ENCODE measurements around the gene SARNP. TPM values are rescaled to one million over a fixed set of nuclear protein-coding genes. Genes with fewer than 3 reads are reported as not detected.

The SARNP gene
- total RNA-seq, 1 donor from 2014 or later, result 68.7 TPM

- no peak overlapping the region for H3K4me3 ChIP-seq (ENCODE audit: low read depth, low read length)
- peaks cover 20% of the 10 kb centered on the region for H3K27me3 ChIP-seq (ENCODE audit: control insufficient read depth, insufficient read depth, low read length)
- DNase-seq (ENCODE audit: low read depth) (no peak), FAIRE-seq (no peak)
- no peaks in the 10 kb centered on the region for H3K36me3 ChIP-seq (ENCODE audit: control insufficient read depth, insufficient read depth, low read length)
- TF ChIP-seq CTCF (IDR thresholded peaks at IDR 0.05; ENCODE audit: insufficient read depth, low read length, severe bottlenecking), result no peak
Measured at GRCh38 chr12:55711786-55712553, 105.6 kb downstream of the SARNP start.

DNA sequence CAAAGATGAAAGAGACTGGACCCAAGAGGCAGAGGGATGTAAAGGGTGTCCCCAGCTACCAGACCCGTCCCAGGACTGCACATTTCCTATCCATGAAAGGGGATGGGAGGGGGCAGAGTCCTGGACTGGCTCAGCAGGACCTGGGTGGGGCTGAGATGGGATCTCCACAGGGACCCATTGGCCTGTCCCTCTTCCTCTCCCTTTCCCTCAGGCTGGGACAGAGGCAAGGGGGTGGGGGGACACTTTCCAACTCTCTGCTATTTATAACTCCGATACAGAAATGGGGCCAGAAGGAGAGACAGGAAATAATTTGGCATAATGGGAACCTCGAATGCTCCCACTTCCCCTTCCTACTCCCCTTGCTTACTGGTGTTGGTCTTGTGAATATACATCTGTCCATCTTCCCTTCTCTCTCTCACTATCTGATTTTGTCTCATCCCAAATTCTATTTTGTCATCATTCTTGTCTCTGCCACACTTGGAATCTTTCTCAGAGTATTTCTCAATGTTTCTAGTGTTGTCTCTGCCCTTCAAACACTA is 108.8 kb downstream of the SARNP start:
- no peak for FAIRE-seq
- TF ChIP-seq CTCF (IDR thresholded peaks at IDR 0.05; ENCODE audit: insufficient read depth, low read length, severe bottlenecking), result no peak
- Histone ChIP-seq H3K36me3 (ENCODE audit: control insufficient read depth, insufficient read depth, low read length) (no peaks in the 10 kb centered on the region), H3K27me3 (ENCODE audit: control insufficient read depth, insufficient read depth, low read length) (peaks cover 29% of the 10 kb centered on the region), H3K4me3 (ENCODE audit: low read depth, low read length) (no peak overlapping the region)
- no peak for DNase-seq (ENCODE audit: low read depth)

DNA sequence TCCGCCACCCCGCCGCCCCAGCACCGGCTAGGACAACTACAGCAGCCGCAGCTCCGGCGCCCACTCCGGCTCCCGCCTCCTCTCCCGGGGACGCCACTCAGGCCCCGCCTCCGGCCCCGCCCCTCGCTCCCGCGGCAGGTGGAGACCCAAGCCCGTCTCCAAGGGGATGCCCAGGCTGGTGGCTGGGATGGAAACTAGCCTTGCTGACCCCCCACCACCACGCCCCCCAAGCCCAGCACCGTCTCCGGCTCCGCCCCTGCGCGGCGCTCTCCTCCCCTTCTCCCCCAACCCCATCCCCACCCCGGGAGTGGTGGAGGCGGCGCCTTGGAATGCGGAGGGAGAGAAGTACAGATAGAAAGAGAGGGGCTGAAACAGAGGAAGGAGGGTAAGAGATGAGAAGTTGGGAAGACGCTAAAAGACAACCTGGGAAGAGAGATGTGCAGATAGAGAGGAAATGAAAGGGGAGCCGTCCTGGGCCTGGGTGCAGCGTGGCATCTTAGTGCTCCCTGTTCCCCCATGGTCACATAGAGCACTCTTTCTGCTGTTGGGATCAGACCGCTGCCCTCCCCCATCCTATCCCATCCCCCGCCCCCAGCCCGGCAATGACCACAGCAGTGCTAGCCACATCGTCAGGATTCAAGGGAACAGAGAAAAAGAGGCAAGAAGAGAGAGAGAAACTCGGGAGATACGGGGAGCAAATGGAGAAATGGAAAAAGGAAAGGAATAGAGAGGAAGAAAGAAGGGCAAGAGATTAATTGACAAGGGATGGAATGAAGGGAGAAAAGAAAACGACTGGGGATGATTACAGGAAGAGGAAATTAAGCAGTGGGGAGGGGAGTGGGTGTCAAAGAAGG is 109.5 kb downstream of the SARNP start, which contains the start of gene ITGA7:
Gene ITGA7, minus strand, starts transcription at position 64 of the 854 bp plus-strand sequence. CDS start 222 bp downstream, outside the sequence.
- Histone ChIP-seq H3K4me3 (ENCODE audit: low read depth, low read length) (peak within 1 kb of the TSS; percentile 30), H3K36me3 (ENCODE audit: control insufficient read depth, insufficient read depth, low read length) (no peaks in the 10 kb centered on the region), H3K27me3 (ENCODE audit: control insufficient read depth, insufficient read depth, low read length) (peaks cover 29% of the 10 kb centered on the region)
- TF ChIP-seq CTCF (IDR thresholded peaks at IDR 0.05; ENCODE audit: insufficient read depth, low read length, severe bottlenecking), result no peak
- no peak for FAIRE-seq
- DNase-seq (ENCODE audit: low read depth), result no peak

Other genes starting within 250 kb of the SARNP start
- not detected in 2 replicates for gene OR2AP1, start 245.3 kb downstream of the SARNP start, total RNA-seq
- gene OR10P1, start 180.8 kb downstream of the SARNP start, total RNA-seq, result not detected in 2 replicates
- gene ITGA7, start 109.8 kb downstream of the SARNP start, total RNA-seq, result 0.79 and 1.3 TPM in 2 replicates
- gene BLOC1S1, start 101.7 kb downstream of the SARNP start, total RNA-seq, result 64.5 and 89.1 TPM in 2 replicates
- gene RDH5, start 97.3 kb downstream of the SARNP start, total RNA-seq, result 1.1 and 2.3 TPM in 2 replicates
- gene CD63, start 88.7 kb downstream of the SARNP start, total RNA-seq, result 1,301 and 1,307 TPM in 2 replicates
- gene GDF11, start 74.6 kb downstream of the SARNP start, total RNA-seq, result 0.13 and 0.26 TPM in 2 replicates
- 46.1 and 52.0 TPM in 2 replicates for gene ORMDL2, start 317 bp upstream of the SARNP start, total RNA-seq
- 34.3 and 38.4 TPM in 2 replicates for gene DNAJC14, start 11.9 kb upstream of the SARNP start, total RNA-seq
- gene MMP19, start 25.2 kb upstream of the SARNP start, total RNA-seq, result 0.13 and 0.53 TPM in 2 replicates
- 34.0 and 56.3 TPM in 2 replicates for gene PYM1, start 110.2 kb upstream of the SARNP start, total RNA-seq
- 81.9 and 88.5 TPM in 2 replicates for gene DGKA, start 113.4 kb upstream of the SARNP start, total RNA-seq
- 1.8 and 2.6 TPM in 2 replicates for gene PMEL, start 148.3 kb upstream of the SARNP start, total RNA-seq
- gene CDK2, start 149.1 kb upstream of the SARNP start, total RNA-seq, result 5.2 and 6.8 TPM in 2 replicates
- 30.8 and 48.8 TPM in 2 replicates for gene RAB5B, start 156.4 kb upstream of the SARNP start, total RNA-seq
- gene SUOX, start 179.6 kb upstream of the SARNP start, total RNA-seq, result 2.1 and 3.6 TPM in 2 replicates
- gene IKZF4, start 203.3 kb upstream of the SARNP start, total RNA-seq, result 0.26 and 0.64 TPM in 2 replicates
- gene RPS26, start 224.2 kb upstream of the SARNP start, total RNA-seq, result 32.8 and 201 TPM in 2 replicates